OCI-LY3 (cell line): Measurements from ENCODE around the gene MBP.

Experiments
- H2AFZ ChIP-seq: fragments of 200-600, 300-600 bp; shearing (Covaris generic); 2 replicates; pipeline ENCODE4 v1.6.0; 2014; ENCODE audit warnings: antibody characterized with exemption, low read depth, low read length
- H3K27ac ChIP-seq: fragments of 200-600, 300-600 bp; sonication (generic); 2 replicates; pipeline ENCODE4 v1.5.1; 2014; ENCODE audit warnings: mild to moderate bottlenecking, low read length, moderate library complexity, mixed read lengths
- H3K27me3 ChIP-seq: fragments of 200-600, 300-600 bp; sonication (generic); 2 replicates; pipeline ENCODE4 v1.6.1; 2014; ENCODE audit warnings: low read depth, low read length, mixed read lengths
- H3K36me3 ChIP-seq: fragments of 200-600, 300-600 bp; sonication (generic); replicated peaks from 2 replicates; pipeline ENCODE3; 2014; ENCODE audit warnings: low read depth, low read length, mixed read lengths
- H3K4me1 ChIP-seq: fragments of 300-600, 200-600 bp; sonication (generic); 2 replicates; pipeline ENCODE4 v1.6.1; 2014; ENCODE audit warnings: low read length, mixed read lengths
- H3K4me2 ChIP-seq: fragments of 200-600, 300-600 bp; sonication (generic); 2 replicates; pipeline ENCODE4 v1.6.1; 2014; ENCODE audit warnings: low read length, mixed read lengths
- H3K4me3 ChIP-seq: fragments of 300-600, 200-600 bp; sonication (generic); 2 replicates; pipeline ENCODE4 v1.5.1; 2014; ENCODE audit warnings: antibody characterized with exemption, mild to moderate bottlenecking, low read length, moderate library complexity
- H3K79me2 ChIP-seq: fragments of 300-600, 200-600 bp; shearing (Covaris generic); 2 replicates; pipeline ENCODE4 v1.6.1; 2014; ENCODE audit warnings: mild to moderate bottlenecking, low read length, mixed read lengths
- H3K9ac ChIP-seq: fragments of 300-600, 200-600 bp; shearing (Covaris generic); 2 replicates; pipeline ENCODE4 v1.6.0; 2014; ENCODE audit warnings: mild to moderate bottlenecking, low read length, moderate library complexity
- H3K9me3 ChIP-seq: fragments of 200-600, 300-600 bp; shearing (Covaris generic); 2 replicates; pipeline ENCODE4 v1.6.1; 2014; ENCODE audit warnings: low read length, mixed read lengths; ENCODE audit not compliant: insufficient read depth
- H4K20me1 ChIP-seq: fragments of 200-600, 300-600 bp; sonication (generic); 2 replicates; pipeline ENCODE4 v1.6.1; 2016; ENCODE audit warnings: low read length, mixed read lengths; ENCODE audit not compliant: insufficient read depth
- CTCF ChIP-seq: fragments of 200-600, 300-600 bp; sonication (generic); IDR thresholded peaks from 2 replicates; pipeline ENCODE4 v1.5.1; 2014; ENCODE audit warnings: antibody characterized with exemption, low read length, low read depth
- EZH2phosphoT487 ChIP-seq: fragments of 200-600 bp; shearing (Covaris generic); IDR thresholded peaks from 2 replicates; pipeline ENCODE4 v1.6.1; 2018; ENCODE audit warnings: antibody characterized with exemption, mixed run types, low read depth

The MBP gene

GRCh38 chr18:77071061-77071460 lies 61.5 kb downstream of the MBP start:
- TF ChIP-seq CTCF (no peak), EZH2phosphoT487 (no peak)
- no peak overlapping the region for H3K9ac ChIP-seq

GRCh38 chr18:77070627-77071026 lies 62.0 kb downstream of the MBP start:
- Histone ChIP-seq H3K4me3 (no peak overlapping the region), H3K4me1 (peaks cover 31% of the 10 kb centered on the region), H3K27ac (no peak overlapping the region), H3K4me2 (no peak overlapping the region), H3K9ac (no peak overlapping the region), H3K36me3 (peaks cover 25% of the 10 kb centered on the region), H4K20me1 (peaks cover 48% of the 10 kb centered on the region), H3K9me3 (no peaks in the 10 kb centered on the region), H2AFZ (no peak overlapping the region), H3K27me3 (no peaks in the 10 kb centered on the region), H3K79me2 (peaks cover 3% of the 10 kb centered on the region; the same call in 1 of the 2 replicates)
- TF ChIP-seq CTCF = no peak
- no peak for TF ChIP-seq EZH2phosphoT487

More at GRCh38 chr18:77071061-77071460, 61.5 kb downstream of the MBP start:
- Histone ChIP-seq H3K9me3 (no peaks in the 10 kb centered on the region), H2AFZ (no peak overlapping the region), H3K4me1 (peaks cover 27% of the 10 kb centered on the region), H4K20me1 (peaks cover 50% of the 10 kb centered on the region), H3K4me3 (no peak overlapping the region), H3K27me3 (no peaks in the 10 kb centered on the region), H3K79me2 (peaks cover 3% of the 10 kb centered on the region; the same call in 1 of the 2 replicates), H3K4me2 (no peak overlapping the region), H3K27ac (no peak overlapping the region), H3K36me3 (peaks cover 20% of the 10 kb centered on the region)

- Histone ChIP-seq H3K9ac (no peak overlapping the region), H3K27me3 (no peaks in the 10 kb centered on the region), H3K4me3 (no peak overlapping the region), H3K36me3 (peaks cover 32% of the 10 kb centered on the region), H2AFZ (no peak overlapping the region), H3K9me3 (no peaks in the 10 kb centered on the region), H3K4me1 (peaks cover 38% of the 10 kb centered on the region), H3K79me2 (peaks cover 3% of the 10 kb centered on the region; the same call in 1 of the 2 replicates), H3K27ac (no peak overlapping the region), H3K4me2 (no peak overlapping the region), H4K20me1 (peaks cover 41% of the 10 kb centered on the region)
- TF ChIP-seq EZH2phosphoT487 = no peak
- TF ChIP-seq CTCF = no peak
Observed at GRCh38 chr18:77069931-77070330, 62.7 kb downstream of the MBP start.

GRCh38 chr18:77069482-77069881 lies 63.1 kb downstream of the MBP start:
- Histone ChIP-seq H3K79me2 (peaks cover 3% of the 10 kb centered on the region; the same call in 1 of the 2 replicates), H4K20me1 (peaks cover 36% of the 10 kb centered on the region), H3K9ac (no peak overlapping the region), H3K27me3 (no peaks in the 10 kb centered on the region), H3K9me3 (peaks cover 4% of the 10 kb centered on the region; the same call in 1 of the 2 replicates), H3K36me3 (peaks cover 36% of the 10 kb centered on the region), H3K27ac (no peak overlapping the region), H3K4me2 (no peak overlapping the region), H3K4me3 (no peak overlapping the region), H3K4me1 (peaks cover 43% of the 10 kb centered on the region), H2AFZ (no peak overlapping the region)
- no peak for TF ChIP-seq EZH2phosphoT487
